ENCODE measurements around the gene AOC2.

DNA sequence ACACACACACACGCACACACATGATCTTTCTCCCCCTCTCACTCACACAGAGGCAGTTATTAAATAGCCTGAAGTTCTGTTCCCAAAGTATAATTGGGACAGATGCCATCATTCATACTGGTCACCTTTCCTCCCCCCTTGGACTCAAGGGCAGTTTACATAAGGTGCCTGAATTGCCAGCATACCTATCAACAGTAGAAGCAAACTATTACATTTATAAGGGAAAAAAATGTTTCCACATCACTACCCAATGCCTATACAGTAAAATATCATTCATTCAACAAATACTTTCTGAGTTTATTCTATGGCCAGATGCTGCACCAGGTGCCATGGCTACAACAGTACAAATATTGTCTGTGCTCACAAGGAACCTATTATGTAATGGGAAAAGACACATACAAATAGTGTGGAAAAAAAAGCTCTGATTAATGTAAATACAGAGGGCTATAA lies 39.4 kb upstream of the AOC2 start:
- TF ChIP-seq, protein P1, sequence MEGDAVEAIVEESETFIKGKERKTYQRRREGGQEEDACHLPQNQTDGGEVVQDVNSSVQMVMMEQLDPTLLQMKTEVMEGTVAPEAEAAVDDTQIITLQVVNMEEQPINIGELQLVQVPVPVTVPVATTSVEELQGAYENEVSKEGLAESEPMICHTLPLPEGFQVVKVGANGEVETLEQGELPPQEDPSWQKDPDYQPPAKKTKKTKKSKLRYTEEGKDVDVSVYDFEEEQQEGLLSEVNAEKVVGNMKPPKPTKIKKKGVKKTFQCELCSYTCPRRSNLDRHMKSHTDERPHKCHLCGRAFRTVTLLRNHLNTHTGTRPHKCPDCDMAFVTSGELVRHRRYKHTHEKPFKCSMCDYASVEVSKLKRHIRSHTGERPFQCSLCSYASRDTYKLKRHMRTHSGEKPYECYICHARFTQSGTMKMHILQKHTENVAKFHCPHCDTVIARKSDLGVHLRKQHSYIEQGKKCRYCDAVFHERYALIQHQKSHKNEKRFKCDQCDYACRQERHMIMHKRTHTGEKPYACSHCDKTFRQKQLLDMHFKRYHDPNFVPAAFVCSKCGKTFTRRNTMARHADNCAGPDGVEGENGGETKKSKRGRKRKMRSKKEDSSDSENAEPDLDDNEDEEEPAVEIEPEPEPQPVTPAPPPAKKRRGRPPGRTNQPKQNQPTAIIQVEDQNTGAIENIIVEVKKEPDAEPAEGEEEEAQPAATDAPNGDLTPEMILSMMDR (IDR thresholded peaks at IDR 0.05; ENCODE audit: poor library complexity), result no peak
- TF ChIP-seq EZH2 (IDR thresholded peaks at IDR 0.05; ENCODE audit: borderline replicate concordance), result no peak

Measured in hepatocyte (in vitro differentiated cells).